BE2C (cell line): ENCODE data around the gene ITGAV.

ENCODE experiments used
- DNase-seq: peaks from one replicate; pipeline ENCODE4 v3.0.0-alpha.2; 2020
- H3K27me3 ChIP-seq: fragments of 250-450 bp; sonication (Bioruptor Pico); 2 replicates; pipeline ENCODE4 v1.5.1; 2020; ENCODE audit warnings: mild to moderate bottlenecking
- H3K36me3 ChIP-seq: fragments of 250-450 bp; sonication (Bioruptor Pico); 2 replicates; pipeline ENCODE4 v1.5.1; 2020; ENCODE audit warnings: mild to moderate bottlenecking
- H3K4me1 ChIP-seq: fragments of 250-450 bp; sonication (Bioruptor Pico); 2 replicates; pipeline ENCODE4 v1.5.1; 2020
- H3K4me3 ChIP-seq: 2 replicates; pipeline ENCODE4 v1.5.1; 2011; ENCODE audit warnings: low read depth, low read length
- H3K9me3 ChIP-seq: fragments of 250-450 bp; sonication (Bioruptor Pico); 2 replicates; pipeline ENCODE4 v1.5.1; 2020
- TF ChIP-seq, protein P1 (sequence below): IDR thresholded peaks from 2 replicates; pipeline ENCODE4 v1.5.1; 2012; ENCODE audit warnings: mild to moderate bottlenecking, low read depth, low read length

ITGAV gene

DNA sequence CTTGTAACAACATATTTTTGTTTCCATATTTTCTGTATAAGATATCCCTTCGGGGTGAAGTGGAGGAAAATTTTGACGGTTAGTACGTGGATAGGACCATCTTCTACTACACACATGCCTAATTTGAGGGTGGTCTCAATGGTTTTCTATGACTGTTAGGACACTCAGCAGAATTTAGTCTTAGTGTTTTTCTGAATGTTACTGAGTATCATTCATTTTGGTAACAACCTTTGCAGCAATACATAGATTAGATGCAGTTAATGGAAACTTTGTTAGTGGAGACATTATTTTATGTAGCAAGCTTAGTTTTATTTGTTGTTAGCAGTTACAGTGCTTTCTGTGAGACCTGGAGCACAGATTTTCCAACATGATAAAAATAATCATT lies 1.6 kb downstream of the ITGAV start:
- DNase-seq: no peak
- TF ChIP-seq, protein P1, sequence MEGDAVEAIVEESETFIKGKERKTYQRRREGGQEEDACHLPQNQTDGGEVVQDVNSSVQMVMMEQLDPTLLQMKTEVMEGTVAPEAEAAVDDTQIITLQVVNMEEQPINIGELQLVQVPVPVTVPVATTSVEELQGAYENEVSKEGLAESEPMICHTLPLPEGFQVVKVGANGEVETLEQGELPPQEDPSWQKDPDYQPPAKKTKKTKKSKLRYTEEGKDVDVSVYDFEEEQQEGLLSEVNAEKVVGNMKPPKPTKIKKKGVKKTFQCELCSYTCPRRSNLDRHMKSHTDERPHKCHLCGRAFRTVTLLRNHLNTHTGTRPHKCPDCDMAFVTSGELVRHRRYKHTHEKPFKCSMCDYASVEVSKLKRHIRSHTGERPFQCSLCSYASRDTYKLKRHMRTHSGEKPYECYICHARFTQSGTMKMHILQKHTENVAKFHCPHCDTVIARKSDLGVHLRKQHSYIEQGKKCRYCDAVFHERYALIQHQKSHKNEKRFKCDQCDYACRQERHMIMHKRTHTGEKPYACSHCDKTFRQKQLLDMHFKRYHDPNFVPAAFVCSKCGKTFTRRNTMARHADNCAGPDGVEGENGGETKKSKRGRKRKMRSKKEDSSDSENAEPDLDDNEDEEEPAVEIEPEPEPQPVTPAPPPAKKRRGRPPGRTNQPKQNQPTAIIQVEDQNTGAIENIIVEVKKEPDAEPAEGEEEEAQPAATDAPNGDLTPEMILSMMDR: no peak
- Histone ChIP-seq H3K4me3 (peak overlapping the region; percentile 73), H3K9me3 (no peaks in the 10 kb centered on the region), H3K4me1 (no peaks in the 10 kb centered on the region), H3K27me3 (no peaks in the 10 kb centered on the region), H3K36me3 (no peaks in the 10 kb centered on the region)

- H3K36me3 ChIP-seq: no peaks in the 10 kb centered on the region
- H3K27me3 ChIP-seq: no peaks in the 10 kb centered on the region
- H3K4me3 ChIP-seq: no peak overlapping the region
- no peaks in the 10 kb centered on the region for H3K9me3 ChIP-seq
- no peak for DNase-seq
- TF ChIP-seq, protein P1: no peak
- no peaks in the 10 kb centered on the region for H3K4me1 ChIP-seq
These were observed 2.5 kb downstream of the ITGAV start for GRCh38 chr2:186592137-186592875.

DNA sequence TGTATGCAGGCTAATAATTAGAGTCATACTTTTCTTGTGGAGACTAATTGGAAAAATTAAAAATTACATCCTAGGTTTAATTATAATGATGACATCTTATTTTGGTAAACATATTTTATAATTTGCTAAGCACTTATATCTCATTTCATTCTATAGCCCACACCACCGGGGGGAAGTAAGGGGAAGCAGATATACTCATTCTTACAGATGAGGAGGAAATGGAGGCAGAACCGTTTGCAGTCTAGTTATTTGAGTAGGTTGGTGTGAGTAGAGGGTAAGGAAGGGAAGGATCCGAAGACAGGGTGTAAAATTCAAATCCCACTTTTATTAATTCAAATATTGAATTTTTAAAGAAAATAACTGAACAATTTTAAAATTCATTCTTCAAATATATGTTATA lies 3.7 kb downstream of the ITGAV start:
- H3K27me3 ChIP-seq: no peaks in the 10 kb centered on the region
- no peaks in the 10 kb centered on the region for H3K36me3 ChIP-seq
- no peaks in the 10 kb centered on the region for H3K4me1 ChIP-seq
- no peak overlapping the region for H3K4me3 ChIP-seq
- no peaks in the 10 kb centered on the region for H3K9me3 ChIP-seq
- no peak for DNase-seq
- TF ChIP-seq, protein P1: no peak

DNA sequence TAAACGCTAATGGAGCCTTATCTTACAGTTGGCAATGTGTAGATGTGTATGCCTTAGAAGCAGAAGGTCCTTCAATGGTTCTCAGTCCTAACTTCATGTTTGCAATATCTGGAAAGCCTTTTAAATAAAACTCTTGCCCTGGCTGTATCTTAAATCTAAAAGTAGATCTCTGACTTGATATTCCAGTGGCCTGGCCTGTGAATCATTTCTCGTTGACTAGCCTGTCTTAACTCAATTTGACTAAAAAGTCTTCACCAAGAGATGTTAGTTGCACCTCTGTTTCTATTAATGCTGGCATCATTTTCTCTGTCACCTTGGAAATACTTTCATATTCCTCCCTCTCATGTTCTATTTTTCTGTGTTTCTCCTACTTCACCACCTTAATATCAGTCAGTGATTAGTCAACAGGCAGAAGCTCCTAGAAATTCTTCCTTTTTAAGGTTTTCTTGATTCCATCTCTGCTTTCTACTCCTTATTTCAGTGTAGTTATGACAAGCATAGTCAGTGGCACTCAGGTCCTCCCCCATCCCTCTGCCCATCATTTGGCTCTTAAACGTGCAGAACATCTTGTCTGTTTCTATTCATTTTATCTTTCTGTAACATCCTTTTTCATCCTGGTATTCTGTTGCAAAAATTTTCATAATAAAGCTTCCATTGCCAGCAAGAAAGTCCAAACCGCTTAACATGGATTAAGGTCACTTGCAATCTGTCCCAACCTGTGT lies 4.3 kb downstream of the ITGAV start:
- TF ChIP-seq, protein P1: no peak
- no peaks in the 10 kb centered on the region for H3K27me3 ChIP-seq
- DNase-seq: no peak
- no peaks in the 10 kb centered on the region for H3K9me3 ChIP-seq
- no peaks in the 10 kb centered on the region for H3K4me1 ChIP-seq
- no peaks in the 10 kb centered on the region for H3K36me3 ChIP-seq
- no peak overlapping the region for H3K4me3 ChIP-seq

- no peak overlapping the region for H3K4me3 ChIP-seq
- H3K36me3 ChIP-seq: no peaks in the 10 kb centered on the region
- TF ChIP-seq, protein P1: no peak
- H3K4me1 ChIP-seq: no peaks in the 10 kb centered on the region
- no peaks in the 10 kb centered on the region for H3K27me3 ChIP-seq
- DNase-seq: no peak
- H3K9me3 ChIP-seq: no peaks in the 10 kb centered on the region
These were observed 5.4 kb downstream of the ITGAV start for GRCh38 chr2:186595219-186595618.

DNA sequence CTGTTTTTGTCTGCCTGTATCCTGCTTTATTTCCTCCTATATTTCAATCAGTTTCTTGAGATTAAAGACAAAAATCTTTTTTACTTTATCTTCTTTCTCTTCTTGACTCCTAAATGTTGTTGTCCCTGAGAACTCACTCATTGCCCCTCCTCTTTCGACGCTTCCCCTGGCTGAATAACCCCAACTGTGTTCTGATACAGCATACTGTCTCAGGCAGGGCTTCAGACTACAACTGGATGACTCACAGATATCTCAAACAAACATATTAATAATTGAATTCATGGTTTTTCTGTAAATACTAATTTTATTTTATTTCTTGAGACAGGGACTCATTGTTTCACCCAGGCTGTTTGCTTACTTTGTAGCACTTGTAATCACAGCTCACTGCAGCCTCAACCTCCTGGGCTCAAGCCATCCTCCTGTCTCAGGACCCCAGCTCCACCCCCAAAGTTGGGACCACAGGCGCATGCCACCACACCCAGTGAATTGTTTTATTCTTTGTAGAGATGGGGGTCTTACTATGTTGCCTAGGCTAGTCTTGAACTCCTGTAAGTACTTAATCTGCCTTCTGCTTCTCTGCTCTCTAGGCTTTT lies 9.4 kb downstream of the ITGAV start:
- no peak for DNase-seq
- Histone ChIP-seq H3K4me1 (no peaks in the 10 kb centered on the region), H3K4me3 (no peak overlapping the region), H3K36me3 (no peaks in the 10 kb centered on the region), H3K9me3 (no peaks in the 10 kb centered on the region), H3K27me3 (no peaks in the 10 kb centered on the region)
- TF ChIP-seq, protein P1: no peak
